ENCODE results near the gene HOXA10.

GRCh38 chr7:27179030-27179429 lies 4.9 kb upstream of the HOXA10 start:
- TF ChIP-seq POLR2A (IDR thresholded peaks at IDR 0.05; ENCODE audit: low read length) (no peak), GATA1 (IDR thresholded peaks at IDR 0.05; ENCODE audit: low read depth, low read length) (no peak)
